Upper lobe of left lung (tissue), 4 donors: ENCODE measurements around the gene DMP1.

Experiments used
- EP300 ChIP-seq, 4 donors: sonication (generic); formaldehyde crosslinking; IDR thresholded peaks; one replicate each; pipeline ENCODE4 v1.5.1; 2017; ENCODE audit warnings: antibody characterized with exemption in 4 of 4, control low read depth in 2 of 4
- POLR2A ChIP-seq, 4 donors: fragments of 450-650 bp; IDR thresholded peaks; one replicate each; pipeline ENCODE4 v1.5.1; 2016 to 2017; ENCODE audit warnings: antibody characterized with exemption in 4 of 4, mild to moderate bottlenecking in 2 of 4
- POLR2AphosphoS5 ChIP-seq, 2 donors: sonication (generic); formaldehyde crosslinking; IDR thresholded peaks; one replicate each; pipeline ENCODE4 v1.5.1; 2017; ENCODE audit warnings: antibody characterized with exemption in 2 of 2
- TF ChIP-seq, protein P1 (sequence below), 6 experiments: fragments of 450-650 bp in 4 of 6; fragments of 200-600 bp in 2 of 6; sonication (generic) in 2 of 6; IDR thresholded peaks; one replicate each; pipeline ENCODE4 v1.5.1; 2016 to 2019; ENCODE audit warnings: antibody characterized with exemption in 6 of 6

DNA sequence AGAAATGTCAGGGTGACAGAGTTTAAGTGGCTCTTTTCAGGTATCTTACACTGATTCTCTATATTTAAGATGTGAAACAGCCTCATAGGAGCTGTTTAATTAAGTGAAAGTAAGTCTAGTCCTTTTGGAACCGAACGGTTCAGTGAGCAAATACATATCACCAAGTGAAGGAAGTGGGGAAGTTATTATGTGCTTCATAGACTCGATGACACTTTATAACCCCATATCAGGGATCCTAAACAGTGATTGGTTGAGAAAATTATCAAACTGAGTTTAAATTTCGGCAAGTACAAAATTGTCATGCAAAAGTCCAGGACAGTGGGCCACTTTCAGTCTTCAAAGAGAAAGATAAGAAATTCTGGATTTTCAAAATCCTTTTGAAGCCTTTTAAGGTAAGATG, 41.9 kb upstream of the DMP1 start, which contains the start of gene DSPP:
- TF ChIP-seq, protein P1, sequence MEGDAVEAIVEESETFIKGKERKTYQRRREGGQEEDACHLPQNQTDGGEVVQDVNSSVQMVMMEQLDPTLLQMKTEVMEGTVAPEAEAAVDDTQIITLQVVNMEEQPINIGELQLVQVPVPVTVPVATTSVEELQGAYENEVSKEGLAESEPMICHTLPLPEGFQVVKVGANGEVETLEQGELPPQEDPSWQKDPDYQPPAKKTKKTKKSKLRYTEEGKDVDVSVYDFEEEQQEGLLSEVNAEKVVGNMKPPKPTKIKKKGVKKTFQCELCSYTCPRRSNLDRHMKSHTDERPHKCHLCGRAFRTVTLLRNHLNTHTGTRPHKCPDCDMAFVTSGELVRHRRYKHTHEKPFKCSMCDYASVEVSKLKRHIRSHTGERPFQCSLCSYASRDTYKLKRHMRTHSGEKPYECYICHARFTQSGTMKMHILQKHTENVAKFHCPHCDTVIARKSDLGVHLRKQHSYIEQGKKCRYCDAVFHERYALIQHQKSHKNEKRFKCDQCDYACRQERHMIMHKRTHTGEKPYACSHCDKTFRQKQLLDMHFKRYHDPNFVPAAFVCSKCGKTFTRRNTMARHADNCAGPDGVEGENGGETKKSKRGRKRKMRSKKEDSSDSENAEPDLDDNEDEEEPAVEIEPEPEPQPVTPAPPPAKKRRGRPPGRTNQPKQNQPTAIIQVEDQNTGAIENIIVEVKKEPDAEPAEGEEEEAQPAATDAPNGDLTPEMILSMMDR (IDR thresholded peaks at IDR 0.05) = no peak
- no peak for TF ChIP-seq POLR2A (IDR thresholded peaks at IDR 0.05)
- TF ChIP-seq POLR2AphosphoS5 (IDR thresholded peaks at IDR 0.05) = no peak
- TF ChIP-seq EP300 (IDR thresholded peaks at IDR 0.05) = no peak
